GM13977 (cell line): ENCODE measurements around the gene TF.

ENCODE experiments used
- DNase-seq: peaks from one replicate; pipeline ENCODE4 v3.0.0; 2012; ENCODE audit warnings: low spot score
- CTCF ChIP-seq: IDR thresholded peaks from 2 replicates; pipeline ENCODE4 v1.5.1; 2012; ENCODE audit warnings: mild to moderate bottlenecking, control low read depth; ENCODE audit not compliant: insufficient read depth; ENCODE audit errors: extremely low read depth, missing control alignments
- in situ Hi-C: fragments of 300-500 bp; cut with MboI; formaldehyde crosslinking; loops from one replicate; pipeline ENCODE4 v1.12.0; 2022; ENCODE audit warnings: low sequenced_read_pairs, low pct_unique_long_range_greater_than_20kb, mixed read lengths, inconsistent platforms; ENCODE audit not compliant: unreplicated experiment

The TF gene

GRCh38 chr3:133758568-133758928 is 12.4 kb downstream of the TF start:
- in situ Hi-C loops = no loop called here
- TF ChIP-seq CTCF = no peak
- no peak for DNase-seq

GRCh38 chr3:133758964-133759739 is 13.0 kb downstream of the TF start:
- in situ Hi-C loops = no loop called here
- no peak for TF ChIP-seq CTCF
- no peak for DNase-seq

- TF ChIP-seq CTCF = no peak
- no peak for DNase-seq
- in situ Hi-C loops = no loop called here
These were observed 13.6 kb downstream of the TF start for GRCh38 chr3:133759740-133760305.

- no peak for DNase-seq
- no peak for TF ChIP-seq CTCF
- in situ Hi-C loops = no loop called here
These were observed 14.7 kb downstream of the TF start for GRCh38 chr3:133760916-133761315.

GRCh38 chr3:133761605-133762484 is 15.7 kb downstream of the TF start:
- in situ Hi-C loops = no loop called here
- TF ChIP-seq CTCF = no peak
- no peak for DNase-seq

- no peak for DNase-seq
- no peak for TF ChIP-seq CTCF
- in situ Hi-C loops = no loop called here
These were observed 16.3 kb downstream of the TF start for GRCh38 chr3:133762539-133762938.
